GM18526 (cell line): ENCODE data around the gene ZNF444.

Experiments used
- POLR2A ChIP-seq: IDR thresholded peaks from 3 replicates; pipeline ENCODE4 v1.6.1; 2011; ENCODE audit not compliant: insufficient read length; ENCODE audit errors: extremely low read depth

The ZNF444 gene

GRCh38 chr19:56140583-56141416 is at the start of gene ZNF444:
Gene ZNF444 (plus strand): TSS chr19:56141287. CDS start chr19:56146912, 5,625 bp downstream.
- peak; percentile 59 for TF ChIP-seq POLR2A

GRCh38 chr19:56091751-56092546 is 49.1 kb upstream of the ZNF444 start:
- TF ChIP-seq POLR2A: no peak

GRCh38 chr19:56092685-56093631 is 48.1 kb upstream of the ZNF444 start:
- no peak for TF ChIP-seq POLR2A

GRCh38 chr19:56094449-56094848 is 46.6 kb upstream of the ZNF444 start:
- no peak for TF ChIP-seq POLR2A

- no peak for TF ChIP-seq POLR2A
Observed at GRCh38 chr19:56096665-56097064, 44.4 kb upstream of the ZNF444 start.

- TF ChIP-seq POLR2A: no peak
Observed at GRCh38 chr19:56097306-56097705, 43.8 kb upstream of the ZNF444 start.

- TF ChIP-seq POLR2A: no peak
Observed at GRCh38 chr19:56097776-56098175, 43.3 kb upstream of the ZNF444 start.

- TF ChIP-seq POLR2A: no peak
Observed at GRCh38 chr19:56098731-56099568, 42.1 kb upstream of the ZNF444 start.

- TF ChIP-seq POLR2A: no peak
Observed at GRCh38 chr19:56099638-56100539, 41.2 kb upstream of the ZNF444 start.

- no peak for TF ChIP-seq POLR2A
Observed at GRCh38 chr19:56101095-56101494, 40.0 kb upstream of the ZNF444 start.

- no peak for TF ChIP-seq POLR2A
Observed at GRCh38 chr19:56101746-56102535, 39.1 kb upstream of the ZNF444 start.

GRCh38 chr19:56103027-56103614 is 38.0 kb upstream of the ZNF444 start:
- TF ChIP-seq POLR2A: no peak
